K562 (cell line): ENCODE data around the gene RBFOX2. TPM values are rescaled to one million over a fixed set of nuclear protein-coding genes. Genes with fewer than 3 reads are reported as not detected.

Experiments
- ATAC-seq: fragments of 200-7000 bp; cut with Tn5 transposase; 3 replicates; pipeline ENCODE4 v1.9.1; 2020; ENCODE audit warnings: moderate library complexity
- BruUV-seq: library from RNA; stranded (reverse); fragments of 400-500 nt; replicated peaks from 2 replicates; lab custom pipeline; 2021; lab: Mats Ljungman, UMichigan
- CTCF ChIA-PET: fragments of 300-600 bp; formaldehyde crosslinking; extraction: SDS; loops from one replicate; lab custom pipeline; 2021; ENCODE audit warnings: low intra/inter-chr PET ratio; lab: Yijun Ruan, JAX
- POLR2A ChIA-PET: fragments of 300-600, 350-650 bp; sonication (Branson Sonifier 250); formaldehyde crosslinking; extraction: SDS; loops from one replicate; lab custom pipeline; 2021; ENCODE audit warnings: antibody characterized with exemption, inconsistent platforms; lab: Yijun Ruan, JAX
- DNase-seq, 4 experiments: peaks; one replicate each; pipeline versions ENCODE4 v3.0.0 to v3.0.0-alpha.2; 2011 to 2018; ENCODE audit warnings: low spot score in 3 of 4, mixed read lengths in 3 of 4; ENCODE audit errors: extremely low read depth in 1 of 4
- FAIRE-seq: peaks from 2 replicates; lab custom pipeline; 2011; peaks lifted over from hg19 to GRCh38; lab: Jason Lieb, UNC
- H2AFZ ChIP-seq: 2 replicates; pipeline ENCODE4 v1.6.0; 2011; ENCODE audit warnings: low read depth, low read length, control low read depth, inconsistent platforms
- H3K27ac ChIP-seq: fragments of 200-600 bp; 3 replicates; pipeline ENCODE4 v1.8.0; 2011; ENCODE audit warnings: low read depth, mild to moderate bottlenecking, control low read depth, inconsistent platforms, low read length, moderate library complexity, mixed read lengths; ENCODE audit errors: extremely low read depth
- H3K27me3 ChIP-seq, 2 experiments: fragments of 300-600 bp in 1 of 2; 2 replicates in 1 of 2; 3 replicates in 1 of 2; pipeline versions ENCODE4 v1.6.0 to v1.8.0; 2011; ENCODE audit warnings: inconsistent platforms in 2 of 2, low read length in 2 of 2, mild to moderate bottlenecking in 1 of 2, mixed read lengths in 1 of 2, moderate library complexity in 1 of 2; ENCODE audit not compliant: control insufficient read depth in 2 of 2, insufficient read depth in 2 of 2
- H3K36me3 ChIP-seq: fragments of 300-600 bp; 3 replicates; pipeline ENCODE4 v1.8.0; 2011; ENCODE audit warnings: mild to moderate bottlenecking, low read length, inconsistent platforms; ENCODE audit not compliant: control insufficient read depth, insufficient read depth
- H3K4me1 ChIP-seq, 2 experiments: fragments of 200-600 bp in 1 of 2; replicated peaks in 1 of 2; 2 replicates in 1 of 2; 3 replicates in 1 of 2; pipeline versions ENCODE4 v1.5.1 to v1.8.0; 2011; ENCODE audit warnings: inconsistent platforms in 2 of 2, low read length in 2 of 2, mild to moderate bottlenecking in 1 of 2, mixed read lengths in 1 of 2, moderate library complexity in 1 of 2; ENCODE audit not compliant: control insufficient read depth in 2 of 2, insufficient read depth in 2 of 2
- H3K4me2 ChIP-seq: 2 replicates; pipeline ENCODE4 v1.6.1; 2011; ENCODE audit warnings: low read length, control low read depth, inconsistent platforms, mixed read lengths; ENCODE audit not compliant: insufficient read depth
- H3K4me3 ChIP-seq: fragments of 200-600 bp; sonication (generic), shearing (Covaris generic); 2 replicates; pipeline ENCODE4 v1.5.1; 2016; ENCODE audit warnings: control low read depth, inconsistent platforms
- H3K79me2 ChIP-seq: fragments of 200-600 bp; 3 replicates; pipeline ENCODE4 v1.8.0; 2011; ENCODE audit warnings: low read length, inconsistent platforms; ENCODE audit not compliant: control insufficient read depth, insufficient read depth
- H3K9ac ChIP-seq, 2 experiments: 2 replicates each; pipeline versions ENCODE4 v1.6.0 to v1.6.1; 2011; ENCODE audit warnings: low read depth in 2 of 2, low read length in 2 of 2, control low read depth in 1 of 2, inconsistent platforms in 1 of 2, mild to moderate bottlenecking in 1 of 2, mixed read lengths in 1 of 2; ENCODE audit not compliant: insufficient read depth in 1 of 2
- H3K9me1 ChIP-seq: one replicate; pipeline ENCODE4 v1.6.0; 2011; ENCODE audit warnings: inconsistent platforms, mild to moderate bottlenecking, low read length, moderate library complexity; ENCODE audit not compliant: control insufficient read depth, insufficient read depth
- H3K9me3 ChIP-seq: replicated peaks from 2 replicates; pipeline ENCODE4 v1.5.1; 2011; ENCODE audit warnings: low read depth, low read length, inconsistent platforms; ENCODE audit not compliant: control insufficient read depth, insufficient read depth
- H4K20me1 ChIP-seq: replicated peaks from 2 replicates; pipeline ENCODE4 v1.6.1; 2011; ENCODE audit warnings: low read length, inconsistent platforms, mixed read lengths; ENCODE audit not compliant: control insufficient read depth, insufficient read depth
- ATF3 ChIP-seq, 2 experiments: fragments of 450-650 bp in 1 of 2; sonication (generic) in 1 of 2; formaldehyde crosslinking in 1 of 2; IDR thresholded peaks in 1 of 2; conservative IDR thresholded peaks in 1 of 2; 2 replicates each; pipeline versions ENCODE4 v1.6.1 to v1.8.1; 2016 to 2023; ENCODE audit warnings: mild to moderate bottlenecking in 2 of 2, moderate library complexity in 2 of 2, inconsistent platforms in 1 of 2, missing genetic modification reagents in 1 of 2
- CEBPG ChIP-seq, 3 experiments: fragments of 200-800 bp in 1 of 3; sonication (Bioruptor generic) in 1 of 3; sonication (generic) in 1 of 3; formaldehyde crosslinking in 1 of 3; IDR thresholded peaks in 2 of 3; conservative IDR thresholded peaks in 1 of 3; 2 replicates each; pipeline versions ENCODE4 v1.6.1 to v1.8.0; 2016 to 2022; ENCODE audit warnings: missing compliant biosample characterization in 2 of 3, missing genetic modification characterization in 2 of 3, mild to moderate bottlenecking in 1 of 3, missing genetic modification reagents in 1 of 3
- CHD1 ChIP-seq: fragments of 200-600 bp; sonication (generic); IDR thresholded peaks from one replicate; pipeline ENCODE4 v1.6.1; 2012; ENCODE audit warnings: mild to moderate bottlenecking, moderate library complexity, low read length, inconsistent platforms
- CHD2 ChIP-seq: IDR thresholded peaks from 2 replicates; pipeline ENCODE4 v1.6.1; 2011; ENCODE audit warnings: low read depth, low read length
- CTCFL ChIP-seq: IDR thresholded peaks from 2 replicates; pipeline ENCODE4 v1.6.1; 2011; ENCODE audit warnings: borderline replicate concordance, low read depth, mild to moderate bottlenecking, moderate library complexity, low read length; ENCODE audit not compliant: insufficient read depth, poor library complexity, severe bottlenecking
- FOSL1 ChIP-seq: fragments of 200-800 bp; sonication (Bioruptor generic); conservative IDR thresholded peaks from 2 replicates; pipeline ENCODE4 v1.6.1; 2016; ENCODE audit warnings: missing genetic modification characterization, missing compliant biosample characterization
- HNRNPH1 ChIP-seq: fragments of 200-400 bp; formaldehyde crosslinking; optimal IDR thresholded peaks from 2 replicates; pipeline ENCODE3; 2017; ENCODE audit warnings: low read depth, mild to moderate bottlenecking, low read length, moderate library complexity
- SRF ChIP-seq, 2 experiments: fragments of 250-450, 450-650 bp in 1 of 2; sonication (Bioruptor Pico) in 1 of 2; sonication (generic) in 1 of 2; formaldehyde crosslinking; IDR thresholded peaks; 2 replicates each; pipeline versions ENCODE4 v1.5.0 to v1.5.1; 2020 to 2022; ENCODE audit warnings: mild to moderate bottlenecking in 1 of 2, missing genetic modification reagents in 1 of 2
- WHSC1 ChIP-seq: IDR thresholded peaks from one replicate; pipeline ENCODE4 v1.6.1; 2012; ENCODE audit warnings: low read length, control low read depth, inconsistent platforms
- ZNF23 ChIP-seq: fragments of 250-450 bp; sonication (Bioruptor Pico); IDR thresholded peaks from 2 replicates; pipeline ENCODE4 v1.4.0; 2020; ENCODE audit warnings: mild to moderate bottlenecking
- ZNF77 ChIP-seq: fragments of 250-450 bp; sonication (Bioruptor Pico); IDR thresholded peaks from 2 replicates; pipeline ENCODE4 v1.5.0; 2020
- WGBS: fragments of 100-300 bp; shearing (Covaris generic); methylation state at CpG from one replicate; pipeline ENCODE4 v1.1.6; 2016; ENCODE audit warnings: low coverage, mixed read lengths; ENCODE audit not compliant: insufficient coverage; ENCODE audit errors: missing lambda C conversion rate; 5-methylcytosine and 5-hydroxymethylcytosine counted together
- in situ Hi-C: fragments of 300-500 bp; cut with MboI; formaldehyde crosslinking; loops from 4 replicates; pipeline ENCODE4 v1.15.0; 2018; ENCODE audit warnings: inconsistent platforms, mixed read lengths
- intact Hi-C: fragments of 100-400 bp; cut with micrococcal nuclease; formaldehyde crosslinking; loops from 2 replicates; pipeline ENCODE4 v1.14.2; 2022
- polyA plus RNA-seq, 8 experiments: library from polyadenylated mRNA; depleted of rRNA in 4 of 8; stranded (reverse) in 5 of 8; unstranded in 3 of 8; fragments of >200 nt; fragmentation: Nextera tagmentation in 2 of 8; fragmentation: Illumina TruSeq in 1 of 8; extraction: Ambion mirVana in 2 of 8; extraction: Trizol in 1 of 8; gene quantifications; 2 replicates each; pipeline versions ENCODE4 v1.2.1 to v1.2.3, GENCODE V29; 2011 to 2014; ENCODE audit warnings: inconsistent platforms in 1 of 8, missing spikeins in 1 of 8
- total RNA-seq, 7 experiments: library from RNA; depleted of rRNA in 6 of 7; stranded (reverse); fragments of >200 nt in 6 of 7; fragmentation: Illumina TruSeq in 2 of 7; extraction: Trizol in 2 of 7; gene quantifications; 2 replicates each; pipeline versions ENCODE4 v1.2.1 to v1.2.3, GENCODE V29; 2011 to 2021; ENCODE audit warnings: low replicate concordance in 1 of 7
- TF ChIP-seq, protein P1 (sequence below): fragments of 250-450 bp; sonication (Bioruptor Pico); IDR thresholded peaks from 2 replicates; pipeline ENCODE4 v1.8.0; 2022; ENCODE audit warnings: moderate library complexity, mild to moderate bottlenecking, inconsistent platforms
- TF ChIP-seq, protein P2 (sequence below): fragments of 250-450 bp; sonication (Bioruptor Pico); IDR thresholded peaks from 2 replicates; pipeline ENCODE4 v1.8.0; 2021; ENCODE audit warnings: moderate library complexity, mild to moderate bottlenecking, inconsistent platforms

RBFOX2 gene
- total and polyA plus RNA-seq, 9 of the 15 experiments (the other 6 are each of a cell fraction or from before 2014, with no cell fraction given): 5.8 to 24.8 (median 14.2) TPM

DNA sequence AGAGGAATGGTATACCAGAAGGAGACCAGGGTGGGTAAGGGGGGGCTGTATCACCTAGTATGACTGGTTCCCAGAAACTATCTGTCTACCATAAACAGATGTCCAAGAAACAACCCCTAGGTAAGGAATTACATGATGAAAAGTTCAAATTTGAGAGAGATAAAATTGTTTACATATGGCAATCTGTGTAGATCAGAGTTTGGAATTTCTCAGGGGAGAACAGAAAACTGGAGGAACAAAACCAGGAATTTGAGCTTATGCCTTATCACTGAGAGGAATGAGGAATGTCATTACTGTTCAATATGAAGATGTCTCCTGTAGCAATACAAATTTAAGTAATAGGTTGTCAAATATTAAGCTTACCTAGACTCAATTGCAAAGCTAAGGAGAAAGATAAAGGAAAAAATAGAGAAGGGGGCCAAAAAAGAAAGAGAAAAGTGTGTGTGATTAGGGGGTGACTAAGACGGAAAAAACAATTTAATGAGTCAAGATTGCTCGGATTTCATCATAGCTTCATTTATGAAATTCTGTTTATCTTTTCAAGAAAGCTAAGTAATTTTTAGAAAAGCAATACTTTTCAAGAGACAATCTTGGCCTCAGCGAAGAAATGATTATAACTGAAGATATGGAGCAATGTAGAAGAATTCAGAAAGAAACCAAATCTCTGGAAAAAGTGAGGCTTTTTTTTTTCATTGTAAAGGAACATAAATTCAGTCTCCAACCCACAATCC lies 193.2 kb downstream of the RBFOX2 start:
- H3K9me1 ChIP-seq: no peaks in the 10 kb centered on the region
- no peak for ATAC-seq
- ChIA-PET POLR2A (interaction anchor here (0.6 to 0.9 kb wide), 2 partner anchors 14 to 271 kb away, joined by 3 read pairs; no protein-coding TSS in a partner anchor), CTCF (no interaction called here)
- H3K9me3 ChIP-seq: no peaks in the 10 kb centered on the region
- no peak for FAIRE-seq
- H3K27me3 ChIP-seq: no peaks in the 10 kb centered on the region
- no peak overlapping the region for H2AFZ ChIP-seq
- peaks cover 6% of the 10 kb centered on the region; the same call in 2 of the 3 replicates for H3K79me2 ChIP-seq
- WGBS: 14% methylated on average over 3 of the region's 3 CpGs
- TF ChIP-seq CHD1: no peak
- TF ChIP-seq, protein P1, sequence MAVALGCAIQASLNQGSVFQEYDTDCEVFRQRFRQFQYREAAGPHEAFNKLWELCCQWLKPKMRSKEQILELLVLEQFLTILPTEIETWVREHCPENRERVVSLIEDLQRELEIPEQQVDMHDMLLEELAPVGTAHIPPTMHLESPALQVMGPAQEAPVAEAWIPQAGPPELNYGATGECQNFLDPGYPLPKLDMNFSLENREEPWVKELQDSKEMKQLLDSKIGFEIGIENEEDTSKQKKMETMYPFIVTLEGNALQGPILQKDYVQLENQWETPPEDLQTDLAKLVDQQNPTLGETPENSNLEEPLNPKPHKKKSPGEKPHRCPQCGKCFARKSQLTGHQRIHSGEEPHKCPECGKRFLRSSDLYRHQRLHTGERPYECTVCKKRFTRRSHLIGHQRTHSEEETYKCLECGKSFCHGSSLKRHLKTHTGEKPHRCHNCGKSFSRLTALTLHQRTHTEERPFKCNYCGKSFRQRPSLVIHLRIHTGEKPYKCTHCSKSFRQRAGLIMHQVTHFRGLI (CRISPR knock-in tag): no peak
- TF ChIP-seq, protein P2, sequence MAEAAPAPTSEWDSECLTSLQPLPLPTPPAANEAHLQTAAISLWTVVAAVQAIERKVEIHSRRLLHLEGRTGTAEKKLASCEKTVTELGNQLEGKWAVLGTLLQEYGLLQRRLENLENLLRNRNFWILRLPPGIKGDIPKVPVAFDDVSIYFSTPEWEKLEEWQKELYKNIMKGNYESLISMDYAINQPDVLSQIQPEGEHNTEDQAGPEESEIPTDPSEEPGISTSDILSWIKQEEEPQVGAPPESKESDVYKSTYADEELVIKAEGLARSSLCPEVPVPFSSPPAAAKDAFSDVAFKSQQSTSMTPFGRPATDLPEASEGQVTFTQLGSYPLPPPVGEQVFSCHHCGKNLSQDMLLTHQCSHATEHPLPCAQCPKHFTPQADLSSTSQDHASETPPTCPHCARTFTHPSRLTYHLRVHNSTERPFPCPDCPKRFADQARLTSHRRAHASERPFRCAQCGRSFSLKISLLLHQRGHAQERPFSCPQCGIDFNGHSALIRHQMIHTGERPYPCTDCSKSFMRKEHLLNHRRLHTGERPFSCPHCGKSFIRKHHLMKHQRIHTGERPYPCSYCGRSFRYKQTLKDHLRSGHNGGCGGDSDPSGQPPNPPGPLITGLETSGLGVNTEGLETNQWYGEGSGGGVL: no peak
- TF ChIP-seq SRF (CRISPR knock-in tag; IDR thresholded peaks at IDR 0.05): no peak
- TF ChIP-seq CHD2: no peak
- TF ChIP-seq HNRNPH1: no peak
- TF ChIP-seq FOSL1: peak; percentile 51
- TF ChIP-seq WHSC1: no peak
- peak; percentile 43 for TF ChIP-seq ATF3 (IDR thresholded peaks at IDR 0.05)
- TF ChIP-seq ATF3 (CRISPR knock-in tag; conservative IDR thresholded peaks at IDR 0.05): no peak
- TF ChIP-seq ZNF77 (CRISPR knock-in tag): no peak
- no peak for TF ChIP-seq CTCFL
- TF ChIP-seq CEBPG (CRISPR knock-in tag; IDR thresholded peaks at IDR 0.05): no peak
- peak; percentile 60 to 85; a peak in 3 of 4 replicates for TF ChIP-seq CEBPG (tag; conservative IDR thresholded peaks at IDR 0.05 in 1 of 2, IDR thresholded peaks at IDR 0.05 in 1 of 2)
- no peak for TF ChIP-seq ZNF23
- no peak overlapping the region for H3K9ac ChIP-seq
- BruUV-seq: no TSS peak
- H3K4me3 ChIP-seq: no peak overlapping the region
- 0 out of 2 replicates have a peak overlapping the region, but pooled peaks have one; percentile 21 for H3K4me2 ChIP-seq
- no peak for DNase-seq
- in situ Hi-C loops (no loop called here), intact Hi-C loops (loop anchor here (10.0 kb wide), 1 partner anchor 201 kb away; no protein-coding TSS in a partner anchor)
- H3K36me3 ChIP-seq: no peaks in the 10 kb centered on the region
- no peaks in the 10 kb centered on the region for H4K20me1 ChIP-seq
- H3K27ac ChIP-seq: peak overlapping the region; percentile 31; the same call in 1 of the 3 replicates
- H3K4me1 ChIP-seq: peaks cover 3 to 5% of the 10 kb centered on the region in 2 experiments; a peak in 2 of 5 replicates
